ENCODE results near the gene SLC39A11.

- TF ChIP-seq CTCF (IDR thresholded peaks at IDR 0.05; ENCODE audit: low read depth, low read length): no peak
- TF ChIP-seq EZH2phosphoT487 (IDR thresholded peaks at IDR 0.05; ENCODE audit: low read depth): no peak
These were observed 477.4 kb downstream of the SLC39A11 start for GRCh38 chr17:72614871-72615626.

Data from OCI-LY3 (cell line).